ENCODE results near the gene ANKK1.

DNA sequence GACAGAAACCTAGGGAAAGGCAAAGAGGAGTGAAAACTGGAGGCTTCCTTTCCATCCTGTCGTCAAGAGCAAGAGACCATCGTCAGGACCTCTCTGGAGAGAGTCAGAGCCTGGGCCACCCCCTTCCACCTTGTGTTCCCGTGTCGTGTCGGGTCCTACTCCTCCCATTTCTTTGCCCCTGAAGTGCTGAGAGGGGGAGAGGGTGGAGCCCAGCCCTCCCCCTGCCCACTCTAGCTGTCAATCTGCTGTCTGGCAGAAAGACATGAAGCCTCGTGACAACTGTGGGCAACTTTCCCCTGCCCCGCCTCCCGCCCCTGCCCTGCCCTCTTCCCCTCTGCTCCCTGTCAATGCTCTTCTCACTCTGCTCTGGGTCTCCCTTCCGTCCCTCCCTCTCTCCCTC, 20.6 kb downstream of the ANKK1 start:
- TF ChIP-seq RAD21 (IDR thresholded peaks at IDR 0.05; ENCODE audit: low read depth), result no peak
- TF ChIP-seq POLR2AphosphoS5 (IDR thresholded peaks at IDR 0.05; ENCODE audit: low read depth, low read length), result no peak

All from HCT116 (cell line).